GM11168 (cell line): ENCODE results near the gene WNT7A.
"Not testable (repeated sequence)": the region's sequence is repeated elsewhere in the genome, so short reads cannot be mapped to it uniquely, and the experiment has no call there.

Source experiments
- in situ Hi-C: fragments of 300-500 bp; cut with MboI; formaldehyde crosslinking; loops from one replicate; pipeline ENCODE4 v1.12.0; 2022; ENCODE audit warnings: low sequenced_read_pairs; ENCODE audit not compliant: unreplicated experiment

The WNT7A gene

DNA sequence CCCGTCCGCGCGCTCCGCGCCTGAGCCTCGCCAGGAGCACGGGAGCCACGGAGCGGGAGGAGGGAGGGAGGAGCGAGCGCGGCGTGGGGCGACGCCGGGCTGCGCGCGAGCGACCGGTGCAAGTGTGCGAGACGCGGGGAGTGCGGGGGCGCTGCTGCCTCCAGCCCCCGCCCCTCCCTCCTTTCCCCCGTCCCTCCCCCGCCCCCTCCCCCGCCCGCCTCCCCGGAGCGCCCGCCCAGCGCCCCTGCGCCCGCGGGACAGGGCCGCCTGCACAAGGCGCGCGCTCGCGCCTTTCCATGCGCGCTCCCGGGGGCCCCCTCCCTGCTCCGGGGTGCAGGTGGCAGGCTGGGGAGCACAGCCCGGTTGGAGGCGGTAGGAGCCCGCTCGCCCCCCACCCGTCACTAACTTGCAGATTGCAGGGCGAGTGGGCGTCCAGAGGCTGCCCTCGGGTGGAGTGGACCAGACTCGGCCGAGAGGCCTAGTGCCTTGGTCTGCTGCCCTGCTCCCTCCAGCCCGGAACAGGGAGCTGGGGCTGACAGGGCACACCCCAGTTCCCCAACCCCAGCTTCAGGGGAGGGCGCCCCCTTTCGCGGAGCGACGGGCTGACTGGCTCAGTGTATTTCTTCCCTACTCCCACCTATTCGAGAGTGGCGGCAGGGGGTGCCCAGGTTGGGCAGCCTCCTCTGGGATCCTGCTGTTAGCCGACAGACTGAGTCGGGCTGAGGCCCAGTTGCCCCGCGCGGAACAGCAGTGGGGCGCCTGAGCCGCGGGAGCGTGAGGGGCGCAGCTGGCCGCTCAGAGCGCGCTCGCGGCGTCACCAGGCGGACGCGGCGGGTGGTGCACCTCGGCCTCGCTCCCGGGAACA, at the start of gene WNT7A:
Gene WNT7A, minus strand, starts transcription at position 126 of the 865 bp plus-strand sequence. CDS start 255 bp downstream, outside the sequence.
- in situ Hi-C loops: no loop called here

DNA sequence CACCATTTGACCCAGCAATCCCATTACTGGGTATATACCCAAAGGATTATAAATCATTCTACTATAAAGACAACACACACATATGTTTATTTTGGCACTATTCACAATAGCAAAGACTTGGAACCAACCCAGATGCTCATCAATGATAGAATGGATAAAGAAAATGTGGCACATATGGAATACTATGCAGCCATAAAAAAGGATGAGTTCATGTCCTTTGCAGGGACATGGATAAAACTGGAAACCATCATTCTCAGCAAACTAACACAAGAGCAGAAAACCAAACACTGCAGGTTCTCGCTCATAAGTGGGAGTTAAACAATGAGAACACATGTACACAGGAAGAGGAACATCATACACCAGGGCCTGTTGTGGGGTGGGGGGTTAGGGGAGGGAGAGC, 48.9 kb upstream of the WNT7A start:
- in situ Hi-C loops: not testable (repeated sequence)

DNA sequence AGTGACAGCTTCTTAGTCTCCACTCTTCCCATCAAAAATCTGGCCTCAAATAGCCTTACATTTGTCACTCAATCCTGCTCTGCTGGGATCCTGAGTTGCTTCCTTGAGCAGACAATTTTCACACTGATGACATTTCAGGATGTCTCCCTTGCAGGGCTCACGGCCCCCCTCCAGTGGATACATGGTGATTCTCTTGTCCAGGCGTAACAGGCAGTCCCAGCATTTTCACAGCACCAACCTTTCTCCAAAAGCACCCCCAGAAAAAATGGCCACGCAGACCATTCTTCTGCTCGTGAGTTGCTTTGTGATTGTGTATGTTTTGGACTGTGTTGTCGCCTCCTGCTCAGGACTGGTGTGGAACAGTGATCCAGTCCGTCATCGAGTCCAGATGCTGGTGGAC, 47.4 kb upstream of the WNT7A start:
- in situ Hi-C loops: no loop called here

- in situ Hi-C loops: no loop called here
Observed at GRCh38 chr3:13916375-13916774, 36.5 kb upstream of the WNT7A start.

- in situ Hi-C loops: no loop called here
Observed at GRCh38 chr3:13902648-13903238, 22.9 kb upstream of the WNT7A start.

GRCh38 chr3:13901935-13902584, 22.2 kb upstream of the WNT7A start:
- in situ Hi-C loops: no loop called here

DNA sequence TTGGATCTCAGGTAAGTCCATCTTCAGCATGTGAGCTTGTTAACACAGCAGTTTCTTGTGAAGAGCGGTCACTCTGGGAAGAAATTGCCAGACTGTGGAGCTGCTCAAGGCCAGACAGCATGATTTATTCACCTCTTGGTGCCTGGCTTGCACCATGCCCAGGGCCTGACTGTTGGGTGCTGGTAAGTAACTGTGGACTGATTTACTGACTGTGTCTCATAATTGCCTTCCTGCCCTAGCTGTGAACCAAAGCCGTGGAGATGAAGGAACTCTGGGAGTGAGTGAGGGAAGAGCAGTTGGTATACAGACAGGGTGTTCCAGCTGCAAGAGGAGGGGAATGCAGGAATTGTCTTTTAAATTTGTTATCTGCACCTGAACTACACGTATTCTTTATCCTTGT, 18.5 kb upstream of the WNT7A start:
- in situ Hi-C loops: no loop called here

DNA sequence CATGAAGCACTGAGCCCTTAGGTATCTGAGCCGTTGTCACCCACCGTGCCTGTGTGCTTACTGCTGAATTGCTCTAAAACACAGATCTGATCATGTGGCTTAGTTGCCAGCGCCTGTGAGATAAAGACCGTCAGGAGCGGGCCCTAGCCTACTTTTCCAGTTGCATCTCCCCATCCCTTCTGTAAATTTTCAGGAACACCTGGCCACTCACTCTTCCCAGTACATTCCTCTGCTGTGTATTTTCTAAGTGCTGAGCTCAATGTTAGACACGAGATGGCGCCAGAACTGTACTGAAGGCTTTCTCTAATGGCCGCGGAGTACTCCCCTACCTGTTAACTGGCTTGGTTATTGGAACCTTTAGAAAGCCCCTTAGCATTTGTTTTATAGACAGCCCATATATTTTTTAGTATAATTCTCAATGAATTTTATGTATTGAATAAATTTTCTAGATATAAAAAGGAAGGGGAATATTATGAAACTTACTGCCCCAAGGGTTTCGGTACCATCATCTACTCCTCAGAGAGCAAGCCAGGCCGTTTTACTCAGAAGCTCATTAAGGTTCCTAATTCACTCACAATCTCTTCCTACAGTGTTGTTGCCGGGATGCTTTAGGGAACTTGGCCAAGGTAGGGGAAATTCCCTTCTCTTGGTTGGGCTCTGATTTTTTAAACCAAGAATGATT, 16.7 kb upstream of the WNT7A start:
- in situ Hi-C loops: no loop called here

DNA sequence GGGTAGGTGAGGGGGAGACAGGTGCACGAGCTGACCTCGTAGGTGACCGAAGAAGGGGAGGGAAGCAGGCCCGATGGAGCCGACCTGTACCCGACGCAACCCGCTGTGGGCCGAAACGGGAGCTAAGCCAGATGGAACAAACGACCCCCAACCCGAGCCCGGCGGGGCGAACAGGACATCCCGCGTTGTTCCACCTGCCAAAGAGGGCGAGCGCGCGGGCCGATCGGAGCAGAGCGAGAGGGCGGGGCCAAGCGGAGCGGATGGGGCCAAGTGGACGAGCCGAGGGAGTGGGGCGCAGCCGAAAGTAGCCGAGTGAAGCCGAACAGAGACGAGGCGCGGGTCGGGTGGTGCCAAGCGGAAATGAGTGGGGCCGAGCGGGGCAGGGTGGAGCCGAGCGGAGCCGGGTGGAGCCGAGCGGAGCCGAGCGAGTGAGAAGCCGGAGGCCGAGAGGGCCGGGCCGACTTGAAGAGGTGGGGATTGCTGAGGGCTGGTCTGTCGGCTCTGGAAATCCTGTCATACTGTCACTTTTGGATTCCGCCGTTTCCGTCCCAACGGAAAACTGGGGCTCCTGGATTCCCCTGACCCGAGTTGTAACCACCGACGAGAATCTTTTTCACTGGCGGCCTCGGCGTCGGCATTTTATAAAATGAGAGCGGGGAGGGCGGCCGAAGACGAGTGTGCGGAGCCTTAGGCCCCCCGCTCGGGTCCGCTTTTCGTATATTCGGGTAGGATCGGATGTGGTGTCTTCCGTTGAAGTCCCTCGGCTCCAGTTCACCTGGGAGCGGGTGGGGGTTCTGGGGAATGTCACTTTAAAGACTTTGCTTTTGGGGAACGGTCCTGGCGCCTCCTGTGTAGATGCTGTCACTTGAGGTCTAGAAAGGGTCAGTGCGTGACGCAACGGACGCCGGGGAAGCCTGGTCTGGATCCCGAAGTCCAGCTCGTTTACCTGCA, 15.6 kb upstream of the WNT7A start:
- in situ Hi-C loops: no loop called here

- in situ Hi-C loops: no loop called here
Observed at GRCh38 chr3:13894807-13895154, 14.9 kb upstream of the WNT7A start.

GRCh38 chr3:13894096-13894806, 14.4 kb upstream of the WNT7A start:
- in situ Hi-C loops: no loop called here

GRCh38 chr3:13892304-13892703, 12.4 kb upstream of the WNT7A start:
- in situ Hi-C loops: no loop called here

- in situ Hi-C loops: no loop called here
Observed at GRCh38 chr3:13891492-13892073, 11.7 kb upstream of the WNT7A start.

DNA sequence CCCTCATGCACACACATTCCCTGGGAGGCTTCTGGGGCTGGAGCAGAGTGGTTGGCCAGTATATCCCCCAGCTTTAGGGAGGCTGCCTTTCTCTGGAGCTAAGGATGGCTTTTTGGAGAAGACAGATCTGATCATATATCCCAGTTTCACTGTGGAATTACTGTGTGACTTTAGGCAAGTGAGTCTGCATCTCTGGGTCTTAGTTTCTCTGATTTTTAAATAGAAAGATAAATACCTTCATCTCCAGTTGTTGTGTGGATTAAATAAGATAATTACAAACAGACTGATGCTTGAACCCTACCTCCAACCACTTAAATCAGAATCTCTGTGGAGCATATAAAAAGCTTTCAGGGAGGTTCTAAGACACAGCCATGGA, 11.1 kb upstream of the WNT7A start:
- in situ Hi-C loops: no loop called here

DNA sequence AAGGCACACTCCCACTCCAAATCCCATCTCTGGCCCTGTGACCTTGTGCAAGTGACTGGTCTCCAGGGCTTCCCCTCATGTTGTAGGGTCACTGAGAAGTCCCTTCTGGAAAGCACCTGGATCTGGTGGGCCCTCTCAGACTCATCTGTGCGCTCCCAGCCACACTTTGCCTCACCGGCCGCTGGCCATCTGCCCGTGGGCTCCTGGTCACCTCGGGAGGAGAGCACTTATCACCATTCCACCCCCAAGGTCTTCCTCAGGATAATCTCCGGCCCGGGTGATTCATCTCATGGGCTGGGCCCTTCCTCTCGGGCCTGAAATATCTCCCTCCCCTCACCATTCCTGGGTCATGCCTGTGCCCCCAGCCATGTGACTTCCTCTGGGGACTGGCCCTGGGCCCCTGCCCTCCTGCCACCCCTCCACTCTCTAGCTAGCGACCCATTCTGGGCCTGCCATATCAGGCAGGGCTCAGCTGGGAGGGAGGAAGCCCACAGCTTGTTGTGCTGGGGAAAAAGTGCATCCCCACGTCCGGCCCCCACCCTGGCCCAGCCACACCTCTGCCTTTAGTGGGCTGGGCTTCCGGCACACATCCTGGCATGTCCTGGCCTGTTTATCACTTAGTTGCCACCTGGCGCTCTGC, 10.6 kb upstream of the WNT7A start:
- in situ Hi-C loops: no loop called here

DNA sequence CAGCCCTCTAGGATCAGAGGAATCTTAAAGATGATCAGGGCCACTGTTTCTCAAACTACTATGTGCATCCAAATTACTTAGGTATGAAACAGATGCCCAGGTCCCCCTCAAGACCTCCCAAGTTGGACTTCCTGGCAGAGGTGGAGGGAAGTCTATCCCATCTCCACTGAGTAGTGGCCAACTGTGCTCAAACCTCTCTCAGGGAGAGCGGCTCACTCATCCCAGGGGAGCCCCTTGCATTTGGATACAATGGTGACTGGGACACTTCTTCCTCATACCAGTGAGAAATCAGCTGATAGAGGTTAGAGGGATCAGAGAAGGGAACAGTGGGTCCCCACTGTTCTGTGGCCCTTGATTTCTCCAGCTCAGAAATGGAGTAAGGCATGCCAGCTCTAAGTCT, 8.7 kb upstream of the WNT7A start:
- in situ Hi-C loops: no loop called here

DNA sequence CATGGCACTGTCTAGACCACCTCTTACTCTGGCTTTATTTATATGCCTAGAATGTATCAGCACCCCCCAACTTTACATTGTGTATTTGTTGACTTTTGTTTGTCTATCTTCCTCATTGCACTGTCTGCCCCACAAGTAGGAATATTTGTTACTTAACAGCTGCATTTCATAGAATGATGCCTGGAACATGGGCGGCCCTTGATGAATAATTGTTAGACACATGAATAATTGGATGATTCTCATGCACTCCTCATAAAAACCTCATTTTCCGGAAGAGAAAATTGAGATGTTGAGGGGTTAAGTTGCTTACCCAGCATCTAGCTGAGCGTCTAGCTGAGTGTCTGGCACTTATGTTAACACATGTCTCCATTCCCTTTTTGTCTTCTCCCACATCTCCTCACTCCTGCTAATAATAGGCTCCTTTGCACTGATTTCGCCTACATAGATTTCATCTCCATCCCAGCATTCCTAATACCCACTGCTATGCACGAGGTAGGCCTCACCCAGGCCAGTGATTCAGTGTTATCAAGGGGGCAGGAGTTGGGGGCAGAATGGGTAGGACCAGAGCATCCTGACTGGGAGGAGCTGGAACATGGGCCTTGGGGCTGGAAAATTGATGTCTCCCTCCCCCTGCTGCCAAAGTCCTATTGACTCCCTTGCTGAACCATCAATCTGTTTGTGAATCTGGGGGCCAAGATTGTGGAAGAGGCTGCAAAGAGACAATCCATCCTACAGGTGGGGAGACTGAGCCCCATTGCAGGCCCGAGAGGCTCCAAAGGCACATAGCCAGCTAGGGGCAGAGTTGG, 7.8 kb upstream of the WNT7A start:
- in situ Hi-C loops: no loop called here
